IMR-90 (cell line): ENCODE results near the gene EIF5A2. TPM values are rescaled to one million over a fixed set of nuclear protein-coding genes. Genes with fewer than 3 reads are reported as not detected.
A peak's percentile ranks its signal among the peaks of the same experiment; 100 is the strongest.

Source experiments
- ATAC-seq: fragments of 200-7000 bp; cut with Tn5 transposase; 2 replicates; pipeline ENCODE4 v1.9.1; 2020; ENCODE audit warnings: low read depth, mild to moderate bottlenecking, moderate library complexity
- BruUV-seq: library from RNA; stranded (reverse); fragments of 400-500 nt; replicated peaks from 2 replicates; lab custom pipeline; 2021; lab: Mats Ljungman, UMichigan
- CTCF ChIA-PET: fragments of 300-600 bp; formaldehyde crosslinking; extraction: SDS; loops from one replicate; lab custom pipeline; 2021; ENCODE audit warnings: antibody characterized with exemption; lab: Yijun Ruan, JAX
- POLR2A ChIA-PET: fragments of 300-600 bp; sonication (Branson Sonifier 250); formaldehyde crosslinking; loops from one replicate; lab custom pipeline; 2022; ENCODE audit warnings: antibody characterized with exemption; ENCODE audit not compliant: unreplicated experiment; lab: Charles Lee
- DNase-seq: peaks from one replicate; pipeline ENCODE4 v3.0.0; 2013
- H2AFZ ChIP-seq: replicated peaks from 2 replicates; pipeline ENCODE3; 2013; ENCODE audit warnings: low read length, mild to moderate bottlenecking; ENCODE audit not compliant: poor library complexity
- H2AK5ac ChIP-seq: 2 replicates; pipeline ENCODE4 v1.6.1; 2013; ENCODE audit warnings: low read depth, low read length, inconsistent platforms
- H2AK9ac ChIP-seq: replicated peaks from 2 replicates; pipeline ENCODE3; 2013; ENCODE audit warnings: mild to moderate bottlenecking, low read depth, low read length, moderate library complexity; ENCODE audit not compliant: poor library complexity
- H2BK120ac ChIP-seq: 2 replicates; pipeline ENCODE4 v1.6.1; 2013; ENCODE audit warnings: low read depth, low read length, inconsistent platforms
- H2BK15ac ChIP-seq: 3 replicates; pipeline ENCODE4 v1.6.1; 2013; ENCODE audit warnings: low read depth, low read length, inconsistent platforms
- H2BK20ac ChIP-seq: 2 replicates; pipeline ENCODE4 v1.6.1; 2013; ENCODE audit warnings: low read depth, mild to moderate bottlenecking, inconsistent platforms, low read length, moderate library complexity
- H2BK5ac ChIP-seq: 2 replicates; pipeline ENCODE4 v1.6.1; 2013; ENCODE audit warnings: mild to moderate bottlenecking, low read depth, low read length, inconsistent platforms; ENCODE audit not compliant: poor library complexity, severe bottlenecking
- H3K14ac ChIP-seq: replicated peaks from 2 replicates; pipeline ENCODE4 v1.6.1; 2013; ENCODE audit warnings: low read depth, low read length, inconsistent platforms
- H3K18ac ChIP-seq: 2 replicates; pipeline ENCODE4 v1.6.1; 2013; ENCODE audit warnings: low read depth, low read length, control low read depth
- H3K23ac ChIP-seq: 2 replicates; pipeline ENCODE4 v1.6.1; 2013; ENCODE audit warnings: low read depth, low read length, inconsistent platforms
- H3K27ac ChIP-seq: 2 replicates; pipeline ENCODE4 v1.5.1; 2013; ENCODE audit warnings: mild to moderate bottlenecking, control low read depth, low read length; ENCODE audit not compliant: insufficient read depth
- H3K27me3 ChIP-seq: 2 replicates; pipeline ENCODE4 v1.6.1; 2013; ENCODE audit warnings: low read length; ENCODE audit not compliant: control insufficient read depth, insufficient read depth
- H3K36me3 ChIP-seq: 2 replicates; pipeline ENCODE4 v1.6.1; 2013; ENCODE audit warnings: low read length, mixed read lengths; ENCODE audit not compliant: control insufficient read depth, insufficient read depth
- H3K4ac ChIP-seq: 2 replicates; pipeline ENCODE4 v1.6.1; 2013; ENCODE audit warnings: low read depth, low read length, inconsistent platforms
- H3K4me1 ChIP-seq: 2 replicates; pipeline ENCODE4 v1.6.1; 2013; ENCODE audit warnings: low read length, mixed read lengths; ENCODE audit not compliant: control insufficient read depth, insufficient read depth
- H3K4me2 ChIP-seq: 2 replicates; pipeline ENCODE4 v1.6.1; 2013; ENCODE audit warnings: low read depth, mild to moderate bottlenecking, control low read depth, low read length, moderate library complexity
- H3K4me3 ChIP-seq: 2 replicates; pipeline ENCODE4 v1.5.1; 2013; ENCODE audit warnings: low read depth, mild to moderate bottlenecking, control low read depth, low read length, moderate library complexity; ENCODE audit not compliant: insufficient read depth
- H3K56ac ChIP-seq: 2 replicates; pipeline ENCODE4 v1.6.1; 2013; ENCODE audit warnings: low read length, inconsistent platforms; ENCODE audit not compliant: insufficient read depth; ENCODE audit errors: extremely low read depth
- H3K79me1 ChIP-seq, 2 experiments: 2 replicates each; pipeline ENCODE4 v1.6.1; 2013; ENCODE audit warnings: low read length in 2 of 2, inconsistent platforms in 1 of 2, low read depth in 1 of 2
- H3K9ac ChIP-seq: 2 replicates; pipeline ENCODE4 v1.6.1; 2013; ENCODE audit warnings: low read depth, low read length, control low read depth
- H3K9me1 ChIP-seq: 2 replicates; pipeline ENCODE4 v1.6.1; 2013; ENCODE audit warnings: low read length, inconsistent platforms; ENCODE audit not compliant: insufficient read depth
- H3K9me3 ChIP-seq: 2 replicates; pipeline ENCODE4 v1.6.1; 2013; ENCODE audit warnings: low read length; ENCODE audit not compliant: control insufficient read depth, insufficient read depth
- H4K20me1 ChIP-seq: 2 replicates; pipeline ENCODE4 v1.6.1; 2013; ENCODE audit warnings: low read length, inconsistent platforms; ENCODE audit not compliant: insufficient read depth
- H4K5ac ChIP-seq: 2 replicates; pipeline ENCODE4 v1.6.1; 2013; ENCODE audit warnings: mild to moderate bottlenecking, low read depth, low read length, control low read depth
- H4K8ac ChIP-seq, 2 experiments: 2 replicates each; pipeline ENCODE4 v1.6.1; 2013; ENCODE audit warnings: low read depth in 2 of 2, low read length in 2 of 2, control low read depth in 1 of 2, inconsistent platforms in 1 of 2
- H4K91ac ChIP-seq: 2 replicates; pipeline ENCODE4 v1.6.1; 2013; ENCODE audit warnings: low read depth, low read length, inconsistent platforms; ENCODE audit not compliant: insufficient read depth
- BHLHE40 ChIP-seq: fragments of 150-350 bp; IDR thresholded peaks from 2 replicates; pipeline ENCODE4 v1.6.1; 2016; ENCODE audit warnings: mild to moderate bottlenecking, low read depth, low read length
- CEBPB ChIP-seq: IDR thresholded peaks from 2 replicates; pipeline ENCODE4 v1.6.1; 2012; ENCODE audit warnings: low read depth, low read length, improper control_type of control experiment
- CHD1 ChIP-seq: IDR thresholded peaks from 2 replicates; pipeline ENCODE4 v1.6.1; 2012; ENCODE audit warnings: low read depth, low read length, improper control_type of control experiment
- ELK1 ChIP-seq: fragments of 150-350 bp; IDR thresholded peaks from 2 replicates; pipeline ENCODE4 v1.6.1; 2016; ENCODE audit warnings: low read depth, mild to moderate bottlenecking, low read length, moderate library complexity, borderline replicate concordance
- FOS ChIP-seq: fragments of 150-350 bp; IDR thresholded peaks from 2 replicates; pipeline ENCODE4 v1.6.1; 2016; ENCODE audit warnings: low read depth, low read length
- MAFK ChIP-seq: IDR thresholded peaks from 2 replicates; pipeline ENCODE4 v1.6.1; 2012; ENCODE audit warnings: low read depth, low read length, improper control_type of control experiment
- MXI1 ChIP-seq: IDR thresholded peaks from 2 replicates; pipeline ENCODE4 v1.6.1; 2012; ENCODE audit warnings: low read depth, mild to moderate bottlenecking, low read length, moderate library complexity, borderline replicate concordance
- POLR2A ChIP-seq: IDR thresholded peaks from 2 replicates; pipeline ENCODE4 v1.6.1; 2012; ENCODE audit warnings: mild to moderate bottlenecking, low read depth, low read length
- RCOR1 ChIP-seq: IDR thresholded peaks from 2 replicates; pipeline ENCODE4 v1.6.1; 2012; ENCODE audit warnings: mild to moderate bottlenecking, low read length, improper control_type of control experiment; ENCODE audit not compliant: insufficient replicate concordance
- RFX5 ChIP-seq: IDR thresholded peaks from 2 replicates; pipeline ENCODE4 v1.8.0; 2012; ENCODE audit warnings: low read depth, mild to moderate bottlenecking, low read length, moderate library complexity
- SMC3 ChIP-seq: fragments of 150-350 bp; IDR thresholded peaks from 2 replicates; pipeline ENCODE4 v1.6.1; 2016; ENCODE audit warnings: low read depth, mild to moderate bottlenecking, antibody characterized with exemption, low read length, moderate library complexity
- WGBS, 2 experiments: methylation state at CpG; one replicate each; pipeline versions ENCODE4 v1.1.5 to v1.1.7; 2013; ENCODE audit warnings: missing lambda C conversion rate in 2 of 2; ENCODE audit not compliant: insufficient read length in 1 of 2; ENCODE audit errors: extremely low coverage in 2 of 2; 5-methylcytosine and 5-hydroxymethylcytosine counted together
- dilution Hi-C: fragments of 300-500 bp; cut with HindIII; formaldehyde crosslinking; loops from one replicate; pipeline ENCODE4 v1.14.3; 2018; ENCODE audit warnings: low sequenced_read_pairs; ENCODE audit not compliant: unreplicated experiment
- in situ Hi-C: fragments of 300-500 bp; cut with MboI; formaldehyde crosslinking; loops from 3 replicates; pipeline ENCODE4 v1.14.3; 2019; ENCODE audit warnings: low sequenced_read_pairs, inconsistent platforms, mixed read lengths
- intact Hi-C: fragments of 100-400 bp; cut with micrococcal nuclease; formaldehyde crosslinking; loops from 2 replicates; pipeline ENCODE4 v1.10.0; 2022
- polyA plus RNA-seq, 3 experiments: library from polyadenylated mRNA; depleted of rRNA; stranded (reverse); fragments of >200 nt; gene quantifications; 2 replicates each; pipeline ENCODE4 v1.2.3, GENCODE V29; 2012; ENCODE audit warnings: low replicate concordance in 1 of 3
- total RNA-seq: library from RNA; depleted of rRNA; stranded (reverse); fragments of >200 nt; gene quantifications from 2 replicates; pipeline ENCODE4 v1.2.3, GENCODE V29; 2012
- TF ChIP-seq, protein P1 (sequence below): fragments of 150-350 bp; IDR thresholded peaks from 2 replicates; pipeline ENCODE4 v1.6.1; 2017; ENCODE audit warnings: mild to moderate bottlenecking, antibody characterized with exemption, low read length, low read depth

The EIF5A2 gene
- total and polyA plus RNA-seq, 2 of the 4 experiments (the other 2 are of a cell fraction) = 7.7 to 7.8 TPM

GRCh38 chr3:170868577-170869238 lies 39.7 kb downstream of the EIF5A2 start (continued):
- TF ChIP-seq, protein P1, sequence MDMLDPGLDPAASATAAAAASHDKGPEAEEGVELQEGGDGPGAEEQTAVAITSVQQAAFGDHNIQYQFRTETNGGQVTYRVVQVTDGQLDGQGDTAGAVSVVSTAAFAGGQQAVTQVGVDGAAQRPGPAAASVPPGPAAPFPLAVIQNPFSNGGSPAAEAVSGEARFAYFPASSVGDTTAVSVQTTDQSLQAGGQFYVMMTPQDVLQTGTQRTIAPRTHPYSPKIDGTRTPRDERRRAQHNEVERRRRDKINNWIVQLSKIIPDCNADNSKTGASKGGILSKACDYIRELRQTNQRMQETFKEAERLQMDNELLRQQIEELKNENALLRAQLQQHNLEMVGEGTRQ = no peak

DNA sequence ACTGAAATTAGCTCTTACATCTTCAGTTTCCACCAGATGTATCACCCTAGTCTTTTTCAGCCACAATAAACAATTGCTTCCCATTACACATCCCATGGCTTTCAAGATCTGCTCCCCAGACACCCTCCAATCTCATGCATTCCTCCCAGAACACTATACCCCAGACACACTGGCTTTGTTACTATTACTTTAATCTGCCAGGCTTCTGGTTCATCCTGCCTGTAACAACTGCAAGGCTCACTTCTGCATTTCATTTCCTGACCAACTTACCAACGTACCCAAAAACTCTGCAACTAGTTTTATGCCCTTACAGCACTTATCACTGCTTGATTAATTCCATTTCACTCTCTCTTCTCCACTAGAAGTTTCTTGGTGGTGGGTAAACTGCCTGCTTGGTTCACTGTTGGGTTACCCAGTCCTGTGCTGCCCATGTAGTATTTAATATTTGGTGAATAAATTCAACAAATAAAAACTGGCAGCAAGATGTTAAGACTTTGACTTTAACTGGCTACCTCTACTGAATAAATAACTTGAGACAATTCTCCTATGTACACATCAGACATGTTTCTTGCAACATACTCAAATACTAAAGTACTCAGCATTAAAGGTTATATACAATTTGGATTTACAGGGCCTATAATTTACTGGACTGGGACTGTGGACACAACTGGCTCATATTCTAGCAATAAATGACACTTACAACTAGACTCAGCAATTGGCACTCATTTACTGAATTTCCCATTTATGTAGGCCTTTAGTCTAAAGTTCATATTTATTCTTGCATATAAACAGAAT lies 41.1 kb downstream of the EIF5A2 start:
- H3K4me3 ChIP-seq = no peak overlapping the region
- H3K27ac ChIP-seq = no peak overlapping the region
- CTCF ChIA-PET = no interaction called here
- dilution Hi-C loops (no loop called here), in situ Hi-C loops (no loop called here), intact Hi-C loops (no loop called here)
- WGBS, 2 experiments = no CpG with 5 or more reads among the region's 1 CpG
- peaks cover 14% of the 10 kb centered on the region for H3K36me3 ChIP-seq
- H3K27me3 ChIP-seq = no peaks in the 10 kb centered on the region
- no peak overlapping the region for H4K8ac ChIP-seq
- no peak overlapping the region for H2BK120ac ChIP-seq
- H4K91ac ChIP-seq = no peak overlapping the region
- peaks cover 15% of the 10 kb centered on the region; the same call in 1 of the 2 replicates for H4K20me1 ChIP-seq
- no peak overlapping the region for H4K5ac ChIP-seq
- H3K9ac ChIP-seq = no peak overlapping the region
- no peak overlapping the region for H2AK5ac ChIP-seq
- POLR2A ChIA-PET = no interaction called here
- H2BK5ac ChIP-seq = no peak overlapping the region
- no peak for ATAC-seq
- DNase-seq = peak; percentile 39
- H2AK9ac ChIP-seq = no peak overlapping the region
- H3K9me1 ChIP-seq = peaks cover 4% of the 10 kb centered on the region; the same call in 1 of the 2 replicates
- H3K23ac ChIP-seq = peak overlapping the region; percentile 69
- peaks cover 3 to 31% of the 10 kb centered on the region in 2 experiments; a peak in 3 of 4 replicates for H3K79me1 ChIP-seq
- no peak overlapping the region for H3K4ac ChIP-seq
- no peak overlapping the region for H3K18ac ChIP-seq
- H3K9me3 ChIP-seq = no peaks in the 10 kb centered on the region
- no TSS peak for BruUV-seq
- no peak overlapping the region for H2BK20ac ChIP-seq
- H2BK15ac ChIP-seq = no peak overlapping the region
- peaks cover 3% of the 10 kb centered on the region; the same call in 1 of the 2 replicates for H3K4me1 ChIP-seq
- no peak overlapping the region; the same call in 1 of the 2 replicates for H3K14ac ChIP-seq
- H3K56ac ChIP-seq = no peak overlapping the region
- H3K4me2 ChIP-seq = peak overlapping the region; percentile 54
- H2AFZ ChIP-seq = no peak overlapping the region
- no peak for TF ChIP-seq CEBPB
- TF ChIP-seq RFX5 = no peak
- no peak for TF ChIP-seq ELK1
- TF ChIP-seq, protein P1 = no peak
- TF ChIP-seq MAFK = no peak
- no peak for TF ChIP-seq MXI1
- no peak for TF ChIP-seq FOS
- no peak for TF ChIP-seq SMC3
- no peak for TF ChIP-seq CHD1
- TF ChIP-seq BHLHE40 = no peak
- TF ChIP-seq RCOR1 = no peak
- TF ChIP-seq POLR2A = no peak
